ENCODE data around the gene OR13C3.

DNA sequence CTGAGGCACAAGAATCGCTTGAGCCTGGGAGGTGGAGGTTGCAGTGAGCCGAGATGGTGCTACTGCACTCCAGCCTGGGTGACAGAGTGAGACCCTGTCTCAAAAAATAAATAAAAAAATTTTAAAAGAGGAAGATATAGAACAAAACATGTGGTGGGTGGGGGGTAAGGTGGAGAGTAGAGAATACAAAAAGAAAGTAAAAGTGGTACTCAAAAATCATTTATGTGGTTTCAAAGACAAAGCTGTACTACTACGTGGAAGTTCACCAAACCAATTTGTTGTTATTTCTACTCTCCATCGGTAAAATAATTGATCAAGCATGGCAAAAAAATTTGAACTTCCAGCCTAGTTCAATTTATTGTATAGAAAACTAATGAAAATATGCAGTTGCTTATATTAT is 8.0 kb upstream of the OR13C3 start:
- TF ChIP-seq CTCF (IDR thresholded peaks at IDR 0.05) (no peak), POLR2A (IDR thresholded peaks at IDR 0.05) (no peak)

Data from testis (tissue), 2 donors.